NCI-H2107 treated with DMSO at 0.1 percent for 48 hours (cell line): Measurements from ENCODE around the gene C11orf71.
A peak's percentile ranks its signal among the peaks of the same experiment; 100 is the strongest.

Experiments used
- DNase-seq: peaks from one replicate; lab custom pipeline; 2025; ENCODE audit not compliant: unreplicated experiment; lab: John Stamatoyannopoulos, UW

Gene C11orf71

GRCh38 chr11:114399490-114400215, 658 bp downstream of the C11orf71 start:
- peak; percentile 75 for DNase-seq

GRCh38 chr11:114398303-114398920, 1.9 kb downstream of the C11orf71 start:
- DNase-seq, result no peak

DNA sequence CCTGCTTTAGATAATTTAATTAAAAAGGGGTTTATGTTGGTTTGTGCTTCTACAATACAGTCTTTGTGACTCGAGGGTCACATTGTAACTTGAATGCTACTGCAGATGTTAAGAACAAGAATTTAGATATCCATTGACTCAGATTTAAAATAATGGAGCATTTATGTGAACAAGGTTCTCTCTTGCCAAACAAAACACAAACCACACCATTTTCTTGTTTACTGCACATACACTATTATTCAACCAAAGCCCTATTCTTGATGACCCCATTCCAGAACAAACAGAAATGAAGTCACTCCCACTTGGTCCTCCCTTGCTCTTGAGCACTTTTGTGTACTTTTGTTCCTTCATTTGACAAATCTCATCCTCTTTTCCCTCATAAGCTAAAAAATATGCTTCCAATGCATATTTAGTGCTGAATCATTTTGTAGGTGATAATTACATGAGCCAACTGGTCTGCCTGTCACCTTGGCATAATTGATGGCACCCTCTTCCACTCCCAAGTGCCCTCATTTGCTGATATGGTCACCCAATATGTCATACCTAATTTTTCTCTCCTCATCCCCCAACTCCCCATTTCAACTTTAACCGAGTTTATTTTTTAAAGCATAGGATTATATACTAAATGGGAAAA, 2.8 kb downstream of the C11orf71 start:
- no peak for DNase-seq

- no peak for DNase-seq
Measured at GRCh38 chr11:114396916-114397315, 3.4 kb downstream of the C11orf71 start.

DNA sequence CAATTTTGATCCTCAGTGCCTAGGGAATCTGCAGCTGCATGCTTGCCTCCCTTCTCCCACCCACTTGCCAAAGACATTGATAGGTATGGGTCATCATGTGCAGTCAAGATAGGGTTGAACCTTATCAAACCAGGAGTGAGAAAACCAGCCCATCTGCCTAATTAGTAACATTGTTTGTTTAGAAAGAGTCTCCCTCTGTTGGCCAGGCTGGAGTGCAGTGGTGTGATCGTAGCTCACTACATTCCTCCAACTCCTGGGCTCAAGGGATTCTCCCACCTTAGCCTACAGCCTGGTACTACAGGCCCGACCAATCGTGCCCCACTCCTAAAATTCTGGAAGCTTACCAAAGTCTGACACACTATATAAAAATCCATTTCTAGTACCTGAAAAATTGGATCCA, 4.6 kb downstream of the C11orf71 start:
- no peak for DNase-seq

- DNase-seq, result no peak
Measured at GRCh38 chr11:114392735-114393667, 7.3 kb downstream of the C11orf71 start.

- no peak for DNase-seq
Measured at GRCh38 chr11:114386545-114386944, 13.8 kb downstream of the C11orf71 start.

DNA sequence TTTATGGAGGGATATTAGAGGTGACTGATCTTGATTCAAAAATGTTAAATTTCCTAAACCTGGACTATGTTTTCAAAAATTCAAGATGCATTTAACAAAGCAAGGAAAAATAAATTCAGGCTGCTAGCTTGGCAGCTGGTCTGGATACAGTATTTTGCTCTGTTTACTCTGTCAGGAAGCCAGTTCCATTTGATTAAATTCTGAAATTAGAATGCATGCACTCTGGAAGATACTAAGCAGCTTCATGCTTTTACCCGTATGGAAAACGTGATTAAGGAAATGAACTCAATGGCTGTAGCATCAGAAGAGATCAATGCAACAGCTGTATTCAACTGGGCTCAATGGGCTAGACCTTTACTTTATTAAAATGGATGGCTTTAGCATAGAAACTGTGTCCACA, 14.2 kb downstream of the C11orf71 start:
- DNase-seq, result no peak

- no peak for DNase-seq
Measured at GRCh38 chr11:114384487-114384886, 15.8 kb downstream of the C11orf71 start.

- DNase-seq, result no peak
Measured at GRCh38 chr11:114382509-114382908, 17.8 kb downstream of the C11orf71 start.

DNA sequence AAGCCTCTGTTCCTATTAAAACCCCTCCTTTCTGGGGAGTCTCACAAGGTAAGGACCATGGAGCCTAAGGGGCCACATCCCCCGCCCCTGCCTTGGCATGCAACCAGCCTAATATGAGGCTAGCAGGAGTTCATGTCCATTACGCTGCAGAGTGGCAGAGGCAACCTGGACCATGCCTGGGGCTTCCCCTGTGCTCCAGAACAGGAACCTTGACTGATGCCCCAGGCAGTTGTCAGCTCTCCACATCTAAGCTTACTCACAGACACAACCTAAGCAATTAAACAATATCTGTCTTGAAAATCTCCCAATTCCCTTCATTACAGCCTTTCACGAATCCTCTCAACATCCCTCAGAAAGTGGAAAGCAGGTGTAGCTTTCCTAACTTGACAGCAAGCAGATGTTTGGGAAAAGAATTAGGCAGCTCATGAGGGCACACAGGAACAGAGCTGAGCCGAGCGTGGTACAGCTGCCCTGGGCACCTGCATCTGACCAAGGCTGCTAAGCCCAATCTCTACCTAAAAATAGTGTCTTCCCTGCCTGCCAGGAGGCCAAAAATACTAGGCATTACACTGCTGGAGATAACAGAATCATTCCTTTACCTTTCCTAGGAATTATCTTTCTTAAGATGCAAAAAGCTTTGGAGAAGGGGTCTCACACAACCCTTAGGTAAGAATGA, 20.8 kb downstream of the C11orf71 start:
- DNase-seq, result no peak

DNA sequence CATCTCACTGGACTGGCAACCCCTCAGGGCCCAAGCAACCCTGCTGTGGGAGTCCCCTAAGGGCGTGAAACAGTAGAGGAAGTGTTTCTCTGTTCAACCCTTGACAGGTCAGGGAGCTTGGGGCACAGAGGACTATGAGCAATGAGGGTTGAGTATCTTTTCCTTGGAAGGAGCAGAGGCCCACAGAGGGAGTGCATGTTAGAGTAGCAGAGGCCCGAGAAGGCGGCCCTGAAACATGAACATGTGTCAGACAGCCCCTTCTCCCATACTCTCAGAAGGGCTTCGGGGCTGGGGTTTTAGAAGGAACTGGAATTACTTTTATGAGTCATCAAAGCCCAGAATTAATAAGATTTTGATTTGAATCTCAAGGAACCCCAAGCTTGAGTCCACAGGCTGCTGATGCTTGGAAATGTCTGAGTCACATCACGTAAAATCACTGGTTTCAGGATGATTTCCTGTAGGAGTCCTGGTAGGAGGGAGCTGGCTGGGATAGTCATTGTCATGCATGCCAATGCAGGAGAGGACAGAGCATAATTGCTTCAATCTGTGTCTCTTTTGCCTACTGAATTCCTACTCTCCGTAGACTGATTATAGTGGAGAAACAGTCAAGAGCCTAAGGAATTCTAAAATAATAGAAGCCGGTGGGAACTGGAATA, 22.6 kb downstream of the C11orf71 start:
- no peak for DNase-seq

DNA sequence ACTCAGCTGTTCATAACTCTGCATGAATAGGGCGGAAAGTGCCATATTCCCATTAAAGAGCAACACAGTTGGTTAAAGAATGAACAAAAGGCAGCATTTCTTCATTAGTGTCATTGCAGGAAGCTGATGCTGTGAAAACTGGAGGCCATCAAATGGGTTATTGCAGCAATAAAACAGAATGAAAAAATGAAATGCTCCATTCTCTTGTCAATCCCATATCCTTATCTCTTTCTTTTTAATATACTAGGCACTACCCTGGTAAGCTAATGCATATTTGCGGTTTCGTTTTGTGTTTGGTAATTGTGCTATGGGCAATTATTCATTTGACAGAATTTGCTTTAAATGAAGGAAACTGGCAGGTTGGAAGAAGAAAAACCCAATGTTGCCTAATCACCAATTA, 25.3 kb downstream of the C11orf71 start:
- no peak for DNase-seq

- DNase-seq, result no peak
Measured at GRCh38 chr11:114368918-114369680, 31.2 kb downstream of the C11orf71 start.

DNA sequence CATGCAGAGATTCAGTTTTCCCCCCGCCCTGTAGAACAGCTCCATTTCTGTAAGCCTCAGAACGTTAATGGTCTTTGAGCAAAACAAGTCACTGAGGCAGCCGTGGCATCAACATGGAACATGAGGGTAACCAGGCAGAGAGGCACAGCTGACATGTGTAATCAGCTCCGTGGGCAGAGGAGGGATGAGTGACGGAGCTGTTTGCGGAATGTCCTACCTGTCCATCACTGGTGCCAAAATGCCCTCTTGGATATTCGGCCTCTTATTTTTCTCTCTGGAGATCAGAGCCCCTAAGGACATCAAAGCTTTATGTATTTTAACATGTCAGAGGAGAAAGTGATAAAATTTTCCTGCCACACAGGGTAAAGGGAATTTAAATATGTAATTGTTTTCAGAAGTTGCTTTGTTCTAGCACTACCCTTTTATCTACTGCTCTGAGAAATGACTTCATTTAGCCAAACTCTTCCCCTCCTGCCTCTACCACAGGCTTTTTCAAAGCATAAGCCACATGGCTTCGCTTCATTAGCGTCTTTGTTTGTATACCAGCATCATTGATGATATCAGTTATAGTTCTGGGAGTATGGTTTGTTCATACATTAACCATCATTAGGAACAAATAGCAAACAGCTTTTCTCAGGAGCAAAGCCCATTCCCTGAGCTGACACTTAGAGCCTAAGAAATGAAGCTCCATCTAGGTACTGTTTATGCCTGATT, 32.9 kb downstream of the C11orf71 start:
- no peak for DNase-seq

DNA sequence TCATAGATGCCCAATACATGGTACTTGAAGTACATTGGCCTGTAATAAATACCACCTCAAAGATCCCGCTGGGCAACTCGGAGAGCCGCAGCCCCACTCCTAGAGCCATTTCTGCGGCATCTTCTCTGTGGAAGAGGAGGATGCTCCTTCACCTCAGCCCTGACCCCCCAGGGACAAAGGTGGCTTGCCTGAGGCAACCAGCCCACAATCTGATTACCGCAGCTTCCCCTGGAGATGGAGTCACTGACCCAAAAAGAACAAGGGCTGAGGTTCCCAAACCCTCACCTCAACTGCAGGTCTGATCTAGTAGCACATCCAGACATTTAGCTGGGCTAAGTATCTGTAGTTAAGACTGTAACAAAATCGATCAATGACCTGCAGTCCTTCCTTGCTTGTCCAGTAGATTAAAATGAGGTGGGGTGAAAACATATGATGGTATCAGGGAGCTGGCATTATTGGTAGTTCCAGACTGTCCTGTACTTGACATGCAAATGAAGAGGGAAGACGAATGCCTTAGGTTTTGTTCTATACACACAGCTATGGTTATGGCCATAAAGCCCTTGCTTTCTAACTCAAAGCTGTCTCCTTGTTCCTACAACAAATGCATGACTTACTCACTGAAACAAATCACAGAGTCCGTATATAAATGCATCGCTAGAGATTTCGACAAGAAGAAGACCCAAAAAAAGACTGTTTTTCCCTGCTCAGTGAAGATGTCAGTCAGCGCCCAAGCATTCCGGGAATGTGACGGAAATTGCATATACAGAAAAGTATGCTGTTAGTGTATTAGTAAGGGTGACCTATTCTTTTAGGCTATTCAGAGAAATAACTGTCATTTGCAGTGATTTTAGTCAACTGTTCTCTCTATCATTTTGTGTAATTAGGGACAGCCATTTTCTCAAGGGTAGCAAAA, 33.7 kb downstream of the C11orf71 start:
- DNase-seq, result no peak

GRCh38 chr11:114362958-114363357, 37.4 kb downstream of the C11orf71 start:
- no peak for DNase-seq

DNA sequence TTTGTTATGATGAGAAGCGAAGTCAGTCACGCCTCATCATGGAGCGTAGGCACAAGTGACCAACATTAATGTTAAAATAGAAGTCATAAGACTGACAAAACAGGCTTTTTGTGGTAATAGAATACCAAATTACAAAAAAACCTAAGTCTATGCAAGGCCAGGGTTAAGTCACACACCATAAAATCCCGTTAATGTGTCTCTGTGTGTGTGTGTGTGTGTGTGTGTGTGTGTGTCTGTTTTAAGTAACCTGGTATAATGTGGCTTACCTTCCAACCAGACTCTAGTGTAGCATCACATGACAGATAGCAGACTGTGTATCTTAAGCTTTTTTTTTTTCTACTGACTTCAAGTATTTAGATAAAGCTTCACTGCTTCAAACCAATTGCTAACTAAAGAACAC, 38.0 kb downstream of the C11orf71 start:
- no peak for DNase-seq
